ENCODE results near the gene PRELID3B.

Gene PRELID3B

GRCh38 chr20:59071216-59071615 lies 28.6 kb upstream of the PRELID3B start:
- Histone ChIP-seq H2BK120ac (ENCODE audit: insufficient read depth, low read length, poor library complexity) (no peak overlapping the region), H2BK5ac (ENCODE audit: low read depth, low read length, poor library complexity) (no peak overlapping the region), H3K4me3 (ENCODE audit: low read depth, low read length) (no peak overlapping the region), H3K79me1 (ENCODE audit: low read length) (no peaks in the 10 kb centered on the region), H4K91ac (ENCODE audit: low read depth, low read length) (no peak overlapping the region), H3K4me1 (ENCODE audit: control insufficient read depth in 1 of 2, insufficient read depth in 2 of 2, low read length in 2 of 2) (no peaks in the 10 kb centered on the region), H3K9me3 (ENCODE audit: insufficient read depth, low read depth, low read length) (no peaks in the 10 kb centered on the region), H3K36me3 (ENCODE audit: control insufficient read depth in 1 of 2, insufficient read depth in 2 of 2, low read length in 2 of 2) (no peaks in the 10 kb centered on the region), H3K27ac (ENCODE audit: low read depth, low read length) (no peak overlapping the region), H3K14ac (ENCODE audit: low read length) (no peak overlapping the region), H3K79me2 (ENCODE audit: control insufficient read depth, insufficient read depth, low read length, poor library complexity) (no peaks in the 10 kb centered on the region), H3K4ac (ENCODE audit: low read depth, low read length) (no peak overlapping the region), H3K23ac (ENCODE audit: low read length) (no peak overlapping the region), H4K12ac (ENCODE audit: low read depth, low read length) (no peak overlapping the region), H2BK12ac (ENCODE audit: low read length) (no peak overlapping the region), H4K8ac (ENCODE audit: low read depth, low read length) (no peak overlapping the region), H2AFZ (ENCODE audit: insufficient read depth, low read length, poor library complexity) (no peak overlapping the region), H3K27me3 (ENCODE audit: insufficient read depth, low read length) (no peaks in the 10 kb centered on the region), H2AK5ac (ENCODE audit: low read length) (no peak overlapping the region), H3K9ac (ENCODE audit: low read length) (no peak overlapping the region), H3K4me2 (ENCODE audit: low read length) (no peak overlapping the region), H3K18ac (ENCODE audit: low read length) (no peak overlapping the region)
- DNase-seq: no peak
- WGBS (ENCODE audit: extremely low coverage, insufficient coverage, insufficient read length): no CpG with 5 or more reads among the region's 1 CpG

GRCh38 chr20:59069026-59069425 lies 26.4 kb upstream of the PRELID3B start:
- Histone ChIP-seq H3K27ac (ENCODE audit: low read depth, low read length) (no peak overlapping the region), H2BK5ac (ENCODE audit: low read depth, low read length, poor library complexity) (no peak overlapping the region), H3K36me3 (ENCODE audit: control insufficient read depth in 1 of 2, insufficient read depth in 2 of 2, low read length in 2 of 2) (no peaks in the 10 kb centered on the region), H3K18ac (ENCODE audit: low read length) (no peak overlapping the region), H2AK5ac (ENCODE audit: low read length) (no peak overlapping the region), H3K4me3 (ENCODE audit: low read depth, low read length) (no peak overlapping the region), H3K27me3 (ENCODE audit: insufficient read depth, low read length) (no peaks in the 10 kb centered on the region), H3K79me1 (ENCODE audit: low read length) (no peaks in the 10 kb centered on the region), H4K91ac (ENCODE audit: low read depth, low read length) (no peak overlapping the region), H2BK12ac (ENCODE audit: low read length) (no peak overlapping the region), H3K79me2 (ENCODE audit: control insufficient read depth, insufficient read depth, low read length, poor library complexity) (no peaks in the 10 kb centered on the region), H3K4me1 (ENCODE audit: control insufficient read depth in 1 of 2, insufficient read depth in 2 of 2, low read length in 2 of 2) (no peaks in the 10 kb centered on the region), H4K8ac (ENCODE audit: low read depth, low read length) (no peak overlapping the region), H2AFZ (ENCODE audit: insufficient read depth, low read length, poor library complexity) (no peak overlapping the region), H3K14ac (ENCODE audit: low read length) (no peak overlapping the region), H3K4ac (ENCODE audit: low read depth, low read length) (no peak overlapping the region), H3K9ac (ENCODE audit: low read length) (no peak overlapping the region), H4K12ac (ENCODE audit: low read depth, low read length) (no peak overlapping the region), H3K4me2 (ENCODE audit: low read length) (no peak overlapping the region), H2BK120ac (ENCODE audit: insufficient read depth, low read length, poor library complexity) (no peak overlapping the region), H3K9me3 (ENCODE audit: insufficient read depth, low read depth, low read length) (no peaks in the 10 kb centered on the region), H3K23ac (ENCODE audit: low read length) (no peak overlapping the region)
- no CpG with 5 or more reads among the region's 2 CpGs for WGBS (ENCODE audit: extremely low coverage, insufficient coverage, insufficient read length)
- DNase-seq: no peak

GRCh38 chr20:59068534-59068933 lies 25.9 kb upstream of the PRELID3B start:
- H2AFZ ChIP-seq (ENCODE audit: insufficient read depth, low read length, poor library complexity): no peak overlapping the region
- no peak overlapping the region for H3K4me3 ChIP-seq (ENCODE audit: low read depth, low read length)
- no peak overlapping the region for H3K27ac ChIP-seq (ENCODE audit: low read depth, low read length)
- no peak overlapping the region for H2BK12ac ChIP-seq (ENCODE audit: low read length)
- no peak overlapping the region for H3K14ac ChIP-seq (ENCODE audit: low read length)
- H3K4me2 ChIP-seq (ENCODE audit: low read length): no peak overlapping the region
- no peaks in the 10 kb centered on the region for H3K79me1 ChIP-seq (ENCODE audit: low read length)
- no peaks in the 10 kb centered on the region for H3K36me3 ChIP-seq (ENCODE audit: control insufficient read depth in 1 of 2, insufficient read depth in 2 of 2, low read length in 2 of 2)
- no peak overlapping the region for H4K12ac ChIP-seq (ENCODE audit: low read depth, low read length)
- H3K9me3 ChIP-seq (ENCODE audit: insufficient read depth, low read depth, low read length): no peaks in the 10 kb centered on the region
- H2AK5ac ChIP-seq (ENCODE audit: low read length): no peak overlapping the region
- no CpG with 5 or more reads among the region's 4 CpGs for WGBS (ENCODE audit: extremely low coverage, insufficient coverage, insufficient read length)
- H3K23ac ChIP-seq (ENCODE audit: low read length): no peak overlapping the region
- H3K79me2 ChIP-seq (ENCODE audit: control insufficient read depth, insufficient read depth, low read length, poor library complexity): no peaks in the 10 kb centered on the region
- H3K9ac ChIP-seq (ENCODE audit: low read length): no peak overlapping the region
- no peak for DNase-seq
- no peak overlapping the region for H2BK120ac ChIP-seq (ENCODE audit: insufficient read depth, low read length, poor library complexity)
- no peak overlapping the region for H3K18ac ChIP-seq (ENCODE audit: low read length)
- no peak overlapping the region for H4K91ac ChIP-seq (ENCODE audit: low read depth, low read length)
- H4K8ac ChIP-seq (ENCODE audit: low read depth, low read length): no peak overlapping the region
- no peaks in the 10 kb centered on the region for H3K27me3 ChIP-seq (ENCODE audit: insufficient read depth, low read length)
- no peaks in the 10 kb centered on the region for H3K4me1 ChIP-seq (ENCODE audit: control insufficient read depth in 1 of 2, insufficient read depth in 2 of 2, low read length in 2 of 2)
- H3K4ac ChIP-seq (ENCODE audit: low read depth, low read length): no peak overlapping the region
- H2BK5ac ChIP-seq (ENCODE audit: low read depth, low read length, poor library complexity): no peak overlapping the region

- no peaks in the 10 kb centered on the region for H3K79me1 ChIP-seq (ENCODE audit: low read length)
- no peak overlapping the region for H3K14ac ChIP-seq (ENCODE audit: low read length)
- no peaks in the 10 kb centered on the region for H3K4me1 ChIP-seq (ENCODE audit: control insufficient read depth in 1 of 2, insufficient read depth in 2 of 2, low read length in 2 of 2)
- no peak for DNase-seq
- H3K27ac ChIP-seq (ENCODE audit: low read depth, low read length): no peak overlapping the region
- no CpG with 5 or more reads among the region's 4 CpGs for WGBS (ENCODE audit: extremely low coverage, insufficient coverage, insufficient read length)
- H2BK120ac ChIP-seq (ENCODE audit: insufficient read depth, low read length, poor library complexity): no peak overlapping the region
- no peak overlapping the region for H2AFZ ChIP-seq (ENCODE audit: insufficient read depth, low read length, poor library complexity)
- H3K4me2 ChIP-seq (ENCODE audit: low read length): no peak overlapping the region
- no peak overlapping the region for H3K9ac ChIP-seq (ENCODE audit: low read length)
- H3K4ac ChIP-seq (ENCODE audit: low read depth, low read length): no peak overlapping the region
- H3K79me2 ChIP-seq (ENCODE audit: control insufficient read depth, insufficient read depth, low read length, poor library complexity): no peaks in the 10 kb centered on the region
- no peak overlapping the region for H4K8ac ChIP-seq (ENCODE audit: low read depth, low read length)
- no peak overlapping the region for H4K91ac ChIP-seq (ENCODE audit: low read depth, low read length)
- no peak overlapping the region for H3K4me3 ChIP-seq (ENCODE audit: low read depth, low read length)
- no peak overlapping the region for H3K23ac ChIP-seq (ENCODE audit: low read length)
- H2BK5ac ChIP-seq (ENCODE audit: low read depth, low read length, poor library complexity): no peak overlapping the region
- H3K27me3 ChIP-seq (ENCODE audit: insufficient read depth, low read length): no peaks in the 10 kb centered on the region
- H4K12ac ChIP-seq (ENCODE audit: low read depth, low read length): no peak overlapping the region
- no peaks in the 10 kb centered on the region for H3K9me3 ChIP-seq (ENCODE audit: insufficient read depth, low read depth, low read length)
- no peak overlapping the region for H2AK5ac ChIP-seq (ENCODE audit: low read length)
- H3K36me3 ChIP-seq (ENCODE audit: control insufficient read depth in 1 of 2, insufficient read depth in 2 of 2, low read length in 2 of 2): no peaks in the 10 kb centered on the region
- no peak overlapping the region for H2BK12ac ChIP-seq (ENCODE audit: low read length)
- H3K18ac ChIP-seq (ENCODE audit: low read length): no peak overlapping the region
Observed at GRCh38 chr20:59064214-59064722, 21.7 kb upstream of the PRELID3B start.

Measured in trophoblast cell (in vitro differentiated cells and primary cell).